T-helper 2 cell treated with Interferon-gamma antibody and Interleukin-4, amounts not matched to agents 5 μg/mL and 100 μg/mL, for 36 hours (primary cell): ENCODE data around the gene CARMIL3.

Experiments used
- DNase-seq: peaks from one replicate; pipeline ENCODE4 v3.0.0; 2021; ENCODE audit warnings: low spot score
- H3K27ac Mint-ChIP-seq: one replicate; pipeline ENCODE4 v1.8.0; 2021; ENCODE audit warnings: mild to moderate bottlenecking, mixed read lengths
- H3K27me3 Mint-ChIP-seq: one replicate; pipeline ENCODE4 v1.8.0; 2021; ENCODE audit warnings: low read depth, mixed read lengths
- H3K36me3 Mint-ChIP-seq: one replicate; pipeline ENCODE4 v1.8.0; 2021; ENCODE audit warnings: low read depth, mixed read lengths
- H3K4me1 Mint-ChIP-seq: one replicate; pipeline ENCODE4 v1.8.0; 2021; ENCODE audit warnings: low read depth, mixed read lengths
- H3K4me3 Mint-ChIP-seq: one replicate; pipeline ENCODE4 v1.8.0; 2022; ENCODE audit warnings: mild to moderate bottlenecking, moderate library complexity, mixed read lengths
- H3K9me3 Mint-ChIP-seq: one replicate; pipeline ENCODE4 v1.8.0; 2021; ENCODE audit warnings: mixed read lengths

CARMIL3 gene

DNA sequence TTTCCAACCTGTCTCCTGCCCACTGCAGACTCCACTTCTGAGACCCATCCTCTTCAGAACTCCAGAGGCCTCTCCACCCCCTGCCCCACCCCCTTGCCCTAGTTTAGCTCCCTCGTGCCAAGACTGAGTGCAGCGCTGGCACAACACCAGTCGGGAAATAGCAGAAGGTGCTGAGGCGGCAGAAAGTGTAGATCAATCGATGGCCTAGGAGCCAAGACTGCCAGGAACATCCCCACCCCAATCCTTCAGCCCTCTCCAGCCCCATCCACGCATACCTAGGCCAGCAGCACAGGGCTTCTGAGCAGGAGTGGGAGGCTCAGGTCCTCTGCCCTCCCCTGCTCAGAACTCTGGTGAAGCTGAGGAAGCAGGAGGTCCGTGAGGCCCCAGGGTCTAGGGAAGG, 20.6 kb downstream of the CARMIL3 start:
- no peaks in the 10 kb centered on the region for H3K9me3 Mint-ChIP-seq
- no peak overlapping the region for H3K4me3 Mint-ChIP-seq
- H3K27me3 Mint-ChIP-seq, result no peaks in the 10 kb centered on the region
- peaks cover 10% of the 10 kb centered on the region for H3K4me1 Mint-ChIP-seq
- no peaks in the 10 kb centered on the region for H3K36me3 Mint-ChIP-seq
- no peak for DNase-seq
- H3K27ac Mint-ChIP-seq, result no peak overlapping the region

DNA sequence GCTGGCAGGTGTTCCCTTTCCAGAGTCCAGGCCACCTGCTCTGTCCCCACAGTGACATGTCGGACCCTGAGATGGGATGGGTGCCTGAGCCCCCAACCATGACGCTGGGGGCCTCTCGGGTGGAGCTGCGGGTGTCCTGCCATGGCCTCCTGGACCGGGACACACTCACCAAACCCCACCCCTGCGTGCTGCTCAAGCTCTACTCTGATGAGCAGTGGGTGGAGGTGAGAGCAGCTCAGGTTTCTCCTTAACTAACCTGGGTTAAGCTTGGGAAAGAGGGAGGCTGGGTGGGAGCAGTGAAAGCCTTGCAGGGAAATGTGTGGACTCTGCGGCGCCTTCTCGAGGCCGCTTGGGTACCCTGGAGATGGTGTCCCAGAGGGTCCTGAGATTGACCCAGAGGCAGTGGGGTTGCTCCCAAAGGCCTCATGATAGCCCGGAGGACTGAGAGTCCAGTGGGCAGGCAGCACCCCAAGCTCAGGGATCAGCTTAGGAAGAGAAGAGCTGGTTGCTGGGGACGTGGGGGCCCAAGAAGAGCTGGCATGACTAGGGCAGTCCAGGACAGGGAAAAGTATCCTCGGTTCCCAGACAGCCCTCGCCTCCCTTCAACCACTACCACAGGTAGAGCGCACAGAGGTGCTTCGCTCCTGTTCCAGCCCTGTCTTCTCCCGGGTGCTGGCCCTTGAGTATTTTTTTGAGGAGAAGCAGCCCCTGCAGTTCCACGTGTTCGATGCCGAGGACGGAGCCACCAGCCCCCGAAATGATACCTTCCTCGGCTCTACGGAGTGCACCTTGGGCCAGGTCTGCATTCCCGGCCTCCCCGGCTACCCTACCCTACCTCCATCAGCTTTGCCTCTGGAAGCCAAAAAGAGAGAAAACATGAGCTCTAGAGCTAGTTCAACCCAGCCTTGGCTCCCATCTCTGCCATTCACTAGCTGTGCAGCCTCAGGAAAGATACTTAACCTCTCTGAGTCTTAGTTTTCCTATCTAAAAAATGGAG, 21.4 kb downstream of the CARMIL3 start:
- Mint-ChIP-seq H3K4me1 (peaks cover 10% of the 10 kb centered on the region), H3K27me3 (no peaks in the 10 kb centered on the region), H3K36me3 (no peaks in the 10 kb centered on the region), H3K4me3 (no peak overlapping the region), H3K27ac (no peak overlapping the region), H3K9me3 (no peaks in the 10 kb centered on the region)
- DNase-seq, result no peak

DNA sequence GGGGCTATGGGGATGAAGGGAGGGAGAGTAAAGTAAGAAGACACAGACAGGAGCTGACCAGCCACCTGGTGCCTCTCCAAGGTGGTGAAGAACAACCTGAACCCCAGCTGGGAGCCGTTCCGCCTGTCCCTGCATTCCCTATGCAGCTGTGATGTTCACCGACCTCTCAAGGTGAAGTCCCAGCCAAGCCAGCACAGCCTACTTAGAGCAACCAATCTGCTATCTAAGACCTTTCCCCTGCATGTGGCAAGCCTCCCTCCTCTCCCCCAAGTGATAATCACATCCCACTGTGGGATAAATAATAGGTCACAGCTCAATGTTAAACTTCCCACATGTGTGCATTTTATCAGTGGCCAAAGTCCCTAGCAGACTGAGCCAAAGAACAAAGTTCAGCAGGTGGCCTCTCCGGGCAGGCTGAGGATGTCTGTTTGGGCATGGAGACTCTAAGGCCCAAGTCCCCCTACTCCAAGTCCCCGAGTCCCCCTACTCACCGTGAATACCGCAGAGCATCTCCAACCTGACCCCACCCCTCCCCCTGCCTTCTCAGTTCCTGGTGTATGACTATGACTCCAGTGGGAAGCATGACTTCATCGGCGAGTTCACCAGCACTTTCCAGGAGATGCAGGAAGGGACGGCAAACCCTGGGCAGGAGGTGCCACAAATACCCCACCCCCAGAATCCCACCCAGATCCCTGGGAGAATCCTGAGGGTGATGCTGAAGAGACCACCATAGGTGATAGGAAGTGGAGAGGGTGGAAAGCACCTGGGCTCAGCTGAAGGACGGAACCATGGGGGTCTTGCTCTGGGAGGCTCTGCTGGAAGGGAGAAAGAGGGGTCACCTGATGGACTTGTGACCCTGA, 23.0 kb downstream of the CARMIL3 start:
- Mint-ChIP-seq H3K36me3 (no peaks in the 10 kb centered on the region), H3K9me3 (no peaks in the 10 kb centered on the region), H3K4me3 (no peak overlapping the region), H3K4me1 (peaks cover 12% of the 10 kb centered on the region), H3K27me3 (no peaks in the 10 kb centered on the region), H3K27ac (peak overlapping the region; percentile 23)
- DNase-seq, result no peak

DNA sequence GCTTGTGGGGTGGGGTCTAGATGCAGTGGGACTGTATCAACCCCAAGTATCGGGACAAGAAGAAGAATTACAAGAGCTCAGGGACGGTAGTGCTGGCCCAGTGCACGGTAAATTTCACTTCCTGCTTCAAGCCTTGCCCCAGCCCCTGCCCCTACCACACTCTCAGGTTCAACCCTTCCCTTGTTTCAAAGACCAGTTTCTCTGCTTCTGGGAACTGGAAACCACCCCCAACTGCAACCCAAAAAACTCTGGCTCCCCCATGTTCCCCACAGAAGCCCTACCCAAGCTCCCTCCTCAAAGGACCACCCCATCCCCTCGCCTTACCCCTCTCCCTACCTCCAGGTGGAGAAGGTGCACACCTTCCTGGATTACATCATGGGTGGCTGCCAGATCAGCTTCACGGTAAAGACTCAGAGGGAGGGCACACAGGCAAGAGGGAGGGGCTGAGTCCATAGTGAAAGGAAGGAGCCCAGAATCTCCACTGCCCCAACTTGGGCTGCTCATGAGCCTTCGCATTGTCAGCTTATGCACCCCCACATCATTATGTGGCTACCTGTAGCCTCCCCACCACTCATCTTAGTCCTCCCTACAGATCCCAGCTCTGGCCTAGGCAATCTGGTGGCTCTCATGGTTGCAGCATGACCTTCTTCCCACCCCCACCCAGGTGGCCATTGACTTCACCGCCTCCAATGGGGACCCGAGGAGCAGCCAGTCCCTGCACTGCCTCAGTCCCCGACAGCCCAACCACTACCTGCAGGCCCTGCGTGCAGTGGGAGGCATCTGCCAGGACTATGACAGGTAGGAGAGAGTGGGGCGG, 23.9 kb downstream of the CARMIL3 start:
- no peaks in the 10 kb centered on the region for H3K9me3 Mint-ChIP-seq
- peak overlapping the region; percentile 34 for H3K4me3 Mint-ChIP-seq
- H3K27me3 Mint-ChIP-seq, result no peaks in the 10 kb centered on the region
- H3K36me3 Mint-ChIP-seq, result no peaks in the 10 kb centered on the region
- DNase-seq, result no peak
- H3K27ac Mint-ChIP-seq, result peak overlapping the region; percentile 23
- peaks cover 19% of the 10 kb centered on the region for H3K4me1 Mint-ChIP-seq

DNA sequence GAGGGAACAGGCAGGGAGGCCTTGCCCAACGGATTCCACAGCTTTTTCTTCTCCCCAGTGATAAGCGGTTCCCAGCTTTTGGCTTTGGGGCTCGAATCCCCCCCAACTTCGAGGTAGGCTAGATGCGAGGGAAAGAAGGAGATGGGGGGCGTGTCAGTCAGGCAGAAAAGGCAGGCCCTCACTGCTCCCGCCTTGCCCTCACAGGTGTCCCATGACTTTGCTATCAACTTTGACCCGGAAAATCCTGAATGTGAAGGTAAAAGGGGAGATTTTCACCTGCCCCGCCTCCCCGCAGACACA, 24.4 kb downstream of the CARMIL3 start:
- Mint-ChIP-seq H3K27ac (no peak overlapping the region), H3K4me3 (no peak overlapping the region), H3K36me3 (no peaks in the 10 kb centered on the region), H3K4me1 (peaks cover 22% of the 10 kb centered on the region), H3K9me3 (no peaks in the 10 kb centered on the region), H3K27me3 (no peaks in the 10 kb centered on the region)
- DNase-seq, result no peak

DNA sequence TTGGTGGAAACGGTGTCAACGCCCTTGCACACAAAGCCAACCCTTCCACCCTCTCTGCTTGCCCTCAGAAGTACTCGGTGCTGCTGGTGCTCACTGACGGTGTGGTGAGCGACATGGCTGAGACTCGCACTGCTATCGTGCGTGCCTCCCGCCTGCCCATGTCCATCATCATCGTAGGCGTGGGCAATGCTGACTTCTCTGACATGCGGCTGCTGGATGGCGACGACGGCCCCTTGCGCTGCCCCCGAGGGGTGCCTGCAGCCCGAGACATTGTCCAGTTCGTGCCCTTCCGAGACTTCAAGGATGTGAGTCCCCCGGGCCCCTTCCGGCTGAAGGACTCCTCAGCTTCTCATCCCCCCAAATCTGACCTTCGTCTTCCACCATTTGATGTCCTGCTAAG, 25.3 kb downstream of the CARMIL3 start:
- Mint-ChIP-seq H3K9me3 (no peaks in the 10 kb centered on the region), H3K27ac (no peak overlapping the region), H3K4me3 (no peak overlapping the region), H3K4me1 (peaks cover 26% of the 10 kb centered on the region), H3K36me3 (no peaks in the 10 kb centered on the region), H3K27me3 (peaks cover 3% of the 10 kb centered on the region)
- no peak for DNase-seq

DNA sequence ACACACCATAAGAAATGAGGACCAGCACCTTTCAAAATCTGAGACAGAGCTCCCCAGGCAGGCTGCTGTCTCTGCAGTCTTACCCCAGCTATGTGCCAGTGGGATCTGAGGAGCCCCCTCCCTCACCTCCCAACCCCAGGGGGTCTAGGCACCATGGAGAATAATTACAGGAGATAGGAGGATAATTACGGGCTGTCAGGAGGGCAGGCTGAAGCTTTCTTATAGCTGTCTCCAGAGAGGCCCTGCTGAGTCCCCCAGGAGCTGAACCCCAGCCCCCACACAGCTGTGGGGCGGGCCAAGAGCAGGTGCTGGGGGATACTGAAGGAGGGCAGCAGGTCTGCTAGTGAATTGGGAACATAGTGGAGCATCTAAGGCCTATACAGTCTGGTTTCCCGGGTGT, 26.3 kb downstream of the CARMIL3 start:
- Mint-ChIP-seq H3K36me3 (no peaks in the 10 kb centered on the region), H3K4me1 (peaks cover 29% of the 10 kb centered on the region), H3K27ac (no peak overlapping the region), H3K9me3 (no peaks in the 10 kb centered on the region), H3K4me3 (no peak overlapping the region), H3K27me3 (peaks cover 5% of the 10 kb centered on the region)
- DNase-seq, result no peak

DNA sequence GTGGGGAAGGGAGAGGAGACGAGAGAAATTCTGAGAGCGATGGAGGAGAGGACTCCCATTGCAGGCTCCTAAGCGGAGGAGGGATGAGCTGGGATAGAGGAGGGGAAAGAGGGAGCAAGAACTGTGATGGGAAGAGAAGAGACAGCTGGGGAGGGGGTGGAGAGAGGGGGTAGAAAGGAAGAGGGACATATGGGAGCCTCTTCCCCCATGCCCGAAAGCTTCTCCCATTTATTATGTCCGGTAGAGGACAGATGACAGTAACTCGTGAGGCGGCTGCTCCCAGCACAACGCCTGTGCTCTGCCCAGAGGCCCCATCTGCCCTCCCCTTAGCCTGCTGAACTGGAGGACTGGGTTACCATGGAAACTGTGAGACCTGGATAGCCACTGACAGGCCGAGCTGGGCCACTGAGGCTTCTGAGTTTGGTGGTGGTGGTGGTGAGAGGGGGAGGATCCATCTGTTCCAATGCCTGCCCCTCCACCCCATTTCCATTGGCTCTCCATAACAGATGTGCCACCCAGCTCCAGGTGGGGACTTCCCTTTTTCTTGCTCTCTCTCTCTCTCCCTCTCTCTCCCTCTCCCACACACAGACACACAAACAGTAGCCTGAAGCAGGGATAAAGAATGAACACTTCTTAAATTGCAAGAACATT, 27.8 kb downstream of the CARMIL3 start:
- H3K36me3 Mint-ChIP-seq, result no peaks in the 10 kb centered on the region
- H3K27me3 Mint-ChIP-seq, result peaks cover 5% of the 10 kb centered on the region
- peak overlapping the region; percentile 58 for H3K27ac Mint-ChIP-seq
- peaks cover 29% of the 10 kb centered on the region for H3K4me1 Mint-ChIP-seq
- DNase-seq, result no peak
- H3K9me3 Mint-ChIP-seq, result no peaks in the 10 kb centered on the region
- no peak overlapping the region for H3K4me3 Mint-ChIP-seq

DNA sequence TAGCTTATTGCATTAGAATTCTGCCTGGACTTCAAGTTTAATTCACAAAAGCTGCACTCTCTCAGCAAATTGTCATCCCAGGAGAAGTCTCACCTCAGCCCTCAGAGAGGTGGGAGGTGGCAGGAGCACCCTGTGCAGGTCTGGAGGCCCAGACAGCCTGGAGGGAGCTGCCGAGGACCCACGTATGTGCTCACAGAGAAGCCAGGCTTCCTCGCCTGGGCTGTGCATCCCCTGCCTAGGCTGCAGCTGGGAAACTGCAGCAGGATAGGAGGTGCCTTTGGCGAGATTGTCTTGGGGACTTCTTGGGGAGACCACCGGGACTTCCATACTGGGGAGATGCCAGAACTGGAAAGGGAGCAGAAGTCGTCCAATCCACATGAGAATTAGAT, 28.3 kb downstream of the CARMIL3 start:
- Mint-ChIP-seq H3K4me3 (peak overlapping the region; percentile 82), H3K4me1 (peaks cover 27% of the 10 kb centered on the region), H3K27me3 (peaks cover 5% of the 10 kb centered on the region), H3K9me3 (no peaks in the 10 kb centered on the region), H3K27ac (peak overlapping the region; percentile 74), H3K36me3 (no peaks in the 10 kb centered on the region)
- DNase-seq, result no peak

DNA sequence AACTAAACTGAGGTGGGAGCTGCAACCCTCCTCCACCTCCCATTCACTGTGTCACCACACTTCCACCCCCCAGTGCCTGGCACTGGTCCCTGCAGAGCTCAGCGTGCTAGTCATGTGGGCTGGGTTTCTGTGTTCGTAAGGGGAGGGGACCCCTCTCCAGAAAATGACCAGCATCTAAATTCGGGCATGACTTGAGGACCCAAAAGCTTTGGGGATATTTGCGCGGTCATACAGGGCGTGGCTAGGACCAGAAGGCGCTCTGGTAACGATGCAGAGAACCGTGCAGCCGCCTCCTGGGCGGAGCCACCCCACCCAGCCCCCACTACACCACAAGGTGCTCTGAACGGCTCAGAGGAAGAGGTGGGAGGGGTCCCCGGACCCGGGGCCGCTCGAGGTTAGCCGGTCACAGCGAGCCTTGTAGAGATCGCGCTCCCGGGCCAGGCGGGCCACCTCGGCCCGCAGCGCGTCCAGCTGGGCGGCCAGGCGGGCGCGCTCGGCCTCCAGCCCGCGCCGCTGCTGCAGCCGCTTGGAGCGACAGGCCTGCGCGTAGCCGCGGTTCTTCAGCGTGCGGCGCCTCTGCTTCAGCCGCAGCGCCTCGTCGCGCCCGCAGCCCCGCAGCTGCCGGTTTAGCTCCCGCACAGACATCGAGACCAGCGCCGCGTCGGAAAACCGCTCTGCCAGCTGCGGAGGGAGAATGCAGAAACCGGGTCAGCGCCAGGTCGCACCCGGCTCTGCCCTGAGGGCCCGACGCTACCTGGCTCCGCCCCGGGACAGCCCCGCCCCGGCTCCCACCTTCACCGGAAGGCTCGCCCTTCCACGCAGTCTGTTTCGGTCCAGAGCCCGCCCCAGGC, 29.3 kb downstream of the CARMIL3 start:
- H3K4me1 Mint-ChIP-seq, result peaks cover 19% of the 10 kb centered on the region
- H3K9me3 Mint-ChIP-seq, result no peaks in the 10 kb centered on the region
- peak; percentile 81 for DNase-seq
- peak overlapping the region; percentile 74 for H3K27ac Mint-ChIP-seq
- H3K27me3 Mint-ChIP-seq, result peaks cover 5% of the 10 kb centered on the region
- H3K36me3 Mint-ChIP-seq, result no peaks in the 10 kb centered on the region
- H3K4me3 Mint-ChIP-seq, result peak overlapping the region; percentile 82

DNA sequence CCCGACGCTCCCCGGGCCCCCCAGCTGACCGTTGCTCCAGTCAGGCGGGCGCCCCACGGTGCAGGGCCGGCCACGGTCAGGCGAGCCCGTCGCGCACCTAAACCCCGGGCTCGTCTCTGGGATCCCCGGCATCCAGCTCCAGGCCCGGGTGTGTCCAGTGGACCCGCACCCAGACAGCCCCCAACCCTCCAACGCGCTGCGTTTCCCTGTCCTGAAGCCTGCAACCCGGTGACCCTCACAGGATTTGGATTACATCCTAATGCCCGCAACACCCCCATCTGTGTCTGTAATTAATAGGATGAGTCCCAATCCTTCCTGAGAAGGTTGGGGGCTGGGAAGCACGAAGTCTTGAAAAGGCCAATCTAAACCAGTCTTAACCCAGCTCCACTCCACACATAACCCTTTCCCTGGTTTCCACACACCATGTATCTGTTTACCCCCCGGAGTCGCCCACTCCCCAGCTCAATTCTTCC, 30.0 kb downstream of the CARMIL3 start:
- DNase-seq, result no peak
- Mint-ChIP-seq H3K4me3 (peak overlapping the region; percentile 79), H3K9me3 (no peaks in the 10 kb centered on the region), H3K4me1 (peaks cover 19% of the 10 kb centered on the region), H3K27me3 (peaks cover 5% of the 10 kb centered on the region), H3K27ac (peak overlapping the region; percentile 79), H3K36me3 (no peaks in the 10 kb centered on the region)

DNA sequence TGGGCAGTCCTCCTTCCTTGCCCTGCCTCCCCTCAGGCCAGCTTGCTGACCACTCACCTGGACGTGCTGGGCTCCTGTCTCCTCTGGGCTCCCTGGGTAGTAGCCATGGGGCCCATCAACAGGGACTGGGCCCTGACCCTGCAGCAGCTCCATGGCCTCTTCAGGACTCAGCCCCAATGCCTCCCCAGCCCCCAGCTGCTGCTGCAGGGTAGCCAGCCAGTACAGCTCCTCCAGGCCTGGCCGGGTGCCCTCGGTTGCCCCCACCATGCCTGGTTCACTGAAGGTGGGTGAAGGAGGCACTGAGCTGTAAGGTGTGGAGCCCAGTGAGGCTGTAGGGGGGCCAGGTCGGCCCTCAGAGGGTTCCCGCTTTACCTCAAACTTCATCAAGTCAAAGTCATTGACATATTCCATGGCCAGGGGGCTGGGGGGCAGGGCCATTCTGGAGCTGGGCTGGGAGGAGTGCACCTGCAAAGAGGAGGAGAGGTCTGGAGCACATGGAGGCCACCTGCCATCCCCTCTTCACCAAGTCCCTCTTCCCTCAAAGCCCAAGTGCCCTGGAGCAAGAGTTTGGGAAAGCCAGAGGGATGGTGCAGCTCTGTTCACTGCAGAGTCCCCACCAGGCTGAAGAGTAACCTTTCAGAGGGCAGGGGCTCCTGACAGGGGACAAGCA, 30.7 kb downstream of the CARMIL3 start:
- peak overlapping the region; percentile 79 for H3K4me3 Mint-ChIP-seq
- H3K9me3 Mint-ChIP-seq, result no peaks in the 10 kb centered on the region
- no peaks in the 10 kb centered on the region for H3K36me3 Mint-ChIP-seq
- H3K4me1 Mint-ChIP-seq, result peaks cover 19% of the 10 kb centered on the region
- peaks cover 5% of the 10 kb centered on the region for H3K27me3 Mint-ChIP-seq
- H3K27ac Mint-ChIP-seq, result peak overlapping the region; percentile 79
- DNase-seq, result no peak
